CD4-positive, alpha-beta T cell (primary cell): ENCODE measurements around the gene PDX1. TPM values are rescaled to one million over a fixed set of nuclear protein-coding genes. Genes with fewer than 3 reads are reported as not detected.

ENCODE experiments used
- ATAC-seq: fragments of 200-7000 bp; cut with Tn5 transposase; one replicate; pipeline ENCODE4 v1.10.0; 2022; ENCODE audit warnings: mild to moderate bottlenecking; ENCODE audit not compliant: poor library complexity
- CTCF ChIA-PET: fragments of 350-600 bp; sonication (Branson Sonifier 250); formaldehyde crosslinking; loops from one replicate; lab custom pipeline; 2021; ENCODE audit warnings: antibody characterized with exemption, inconsistent platforms; lab: Charles Lee
- POLR2A ChIA-PET: fragments of 350-600 bp; sonication (Branson Sonifier 250); formaldehyde crosslinking; loops from one replicate; lab custom pipeline; 2021; ENCODE audit warnings: antibody characterized with exemption, inconsistent platforms; lab: Charles Lee
- DNase-seq, 14 experiments: peaks; one replicate each; pipeline ENCODE4 v3.0.0-alpha.2; 2013 to 2020; ENCODE audit warnings: mixed read lengths in 2 of 14
- H3K27ac ChIP-seq, 2 donors: one replicate each; pipeline versions ENCODE4 v1.5.1 to v1.7.0; 2013; ENCODE audit warnings: low read length in 2 of 2, low read depth in 1 of 2, mild to moderate bottlenecking in 1 of 2
- H3K27me3 ChIP-seq, 2 experiments: 1 replicate in 1 of 2; 2 replicates in 1 of 2; pipeline versions ENCODE4 v1.6.1 to v1.7.0; 2013; ENCODE audit warnings: low read length in 2 of 2, control low read depth in 1 of 2, mild to moderate bottlenecking in 1 of 2, moderate library complexity in 1 of 2; ENCODE audit not compliant: insufficient read depth in 2 of 2, control insufficient read depth in 1 of 2
- H3K36me3 ChIP-seq: one replicate; pipeline ENCODE4 v1.6.1; 2013; ENCODE audit warnings: low read length, control low read depth; ENCODE audit not compliant: insufficient read depth
- H3K4me1 ChIP-seq: one replicate; pipeline ENCODE4 v1.6.1; 2013; ENCODE audit warnings: low read length, control low read depth; ENCODE audit not compliant: insufficient read depth
- H3K4me3 ChIP-seq: one replicate; pipeline ENCODE4 v1.5.1; 2013; ENCODE audit warnings: mild to moderate bottlenecking, low read length, moderate library complexity
- H3K9me3 ChIP-seq, 2 experiments: 1 replicate in 1 of 2; 2 replicates in 1 of 2; pipeline versions ENCODE4 v1.6.1 to v1.7.0; 2013; ENCODE audit warnings: low read length in 2 of 2, mild to moderate bottlenecking in 2 of 2, control low read depth in 1 of 2, moderate library complexity in 1 of 2; ENCODE audit not compliant: control insufficient read depth in 1 of 2, insufficient read depth in 1 of 2
- H3K27ac Mint-ChIP-seq: one replicate; pipeline ENCODE4 v1.8.0; 2020; ENCODE audit warnings: mixed read lengths
- H3K27me3 Mint-ChIP-seq: one replicate; pipeline ENCODE4 v1.8.0; 2021; ENCODE audit warnings: mixed read lengths
- H3K36me3 Mint-ChIP-seq: one replicate; pipeline ENCODE4 v1.8.0; 2021; ENCODE audit warnings: low read depth, mixed read lengths
- H3K4me1 Mint-ChIP-seq: one replicate; pipeline ENCODE4 v1.8.0; 2021; ENCODE audit warnings: low read depth, mixed read lengths
- H3K4me3 Mint-ChIP-seq: one replicate; pipeline ENCODE4 v1.8.0; 2020; ENCODE audit warnings: mild to moderate bottlenecking, mixed read lengths
- H3K9me3 Mint-ChIP-seq: one replicate; pipeline ENCODE4 v1.8.0; 2020; ENCODE audit warnings: mixed read lengths
- intact Hi-C, 2 experiments: fragments of 100-400 bp; cut with DNase I in 1 of 2; cut with micrococcal nuclease in 1 of 2; formaldehyde crosslinking; loops; one replicate each; pipeline versions ENCODE4 v1.15.1 to v1.9.0; 2023 to 2025; cut with DNase I, micrococcal nuclease
- total RNA-seq, 174 experiments: library from RNA in 2 of 174; stranded (reverse) in 2 of 174; gene quantifications; one replicate each; pipeline ENCODE4 v1.2.3 and lab custom pipeline; 2021 to 2026
- TF ChIP-seq, protein P1 (sequence below): fragments of 200-600 bp; IDR thresholded peaks from one replicate; pipeline ENCODE4 v1.8.0; 2022; ENCODE audit warnings: antibody characterized with exemption, mild to moderate bottlenecking

PDX1 gene
- total RNA-seq, 2 experiments from 2014 or later: not detected

- no peak overlapping the region for H3K27ac Mint-ChIP-seq
- H3K36me3 Mint-ChIP-seq: no peaks in the 10 kb centered on the region
- H3K4me1 Mint-ChIP-seq: no peaks in the 10 kb centered on the region
- ChIA-PET CTCF (no interaction called here), POLR2A (no interaction called here)
- no peak overlapping the region for H3K27ac ChIP-seq
- H3K27me3 Mint-ChIP-seq: peaks cover 90% of the 10 kb centered on the region
- TF ChIP-seq, protein P1, sequence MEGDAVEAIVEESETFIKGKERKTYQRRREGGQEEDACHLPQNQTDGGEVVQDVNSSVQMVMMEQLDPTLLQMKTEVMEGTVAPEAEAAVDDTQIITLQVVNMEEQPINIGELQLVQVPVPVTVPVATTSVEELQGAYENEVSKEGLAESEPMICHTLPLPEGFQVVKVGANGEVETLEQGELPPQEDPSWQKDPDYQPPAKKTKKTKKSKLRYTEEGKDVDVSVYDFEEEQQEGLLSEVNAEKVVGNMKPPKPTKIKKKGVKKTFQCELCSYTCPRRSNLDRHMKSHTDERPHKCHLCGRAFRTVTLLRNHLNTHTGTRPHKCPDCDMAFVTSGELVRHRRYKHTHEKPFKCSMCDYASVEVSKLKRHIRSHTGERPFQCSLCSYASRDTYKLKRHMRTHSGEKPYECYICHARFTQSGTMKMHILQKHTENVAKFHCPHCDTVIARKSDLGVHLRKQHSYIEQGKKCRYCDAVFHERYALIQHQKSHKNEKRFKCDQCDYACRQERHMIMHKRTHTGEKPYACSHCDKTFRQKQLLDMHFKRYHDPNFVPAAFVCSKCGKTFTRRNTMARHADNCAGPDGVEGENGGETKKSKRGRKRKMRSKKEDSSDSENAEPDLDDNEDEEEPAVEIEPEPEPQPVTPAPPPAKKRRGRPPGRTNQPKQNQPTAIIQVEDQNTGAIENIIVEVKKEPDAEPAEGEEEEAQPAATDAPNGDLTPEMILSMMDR: no peak
- ATAC-seq: no peak
- intact Hi-C loops: no loop called here
- no peak overlapping the region for H3K4me3 Mint-ChIP-seq
- H3K4me1 ChIP-seq: no peaks in the 10 kb centered on the region
- no peak overlapping the region for H3K4me3 ChIP-seq
- H3K27me3 ChIP-seq: peaks cover 17 to 35% of the 10 kb centered on the region in 2 experiments
- H3K9me3 Mint-ChIP-seq: no peaks in the 10 kb centered on the region
- no peaks in the 10 kb centered on the region for H3K9me3 ChIP-seq
- DNase-seq: no peak
- no peaks in the 10 kb centered on the region for H3K36me3 ChIP-seq
Observed at GRCh38 chr13:27907121-27907787, 12.5 kb upstream of the PDX1 start.

DNA sequence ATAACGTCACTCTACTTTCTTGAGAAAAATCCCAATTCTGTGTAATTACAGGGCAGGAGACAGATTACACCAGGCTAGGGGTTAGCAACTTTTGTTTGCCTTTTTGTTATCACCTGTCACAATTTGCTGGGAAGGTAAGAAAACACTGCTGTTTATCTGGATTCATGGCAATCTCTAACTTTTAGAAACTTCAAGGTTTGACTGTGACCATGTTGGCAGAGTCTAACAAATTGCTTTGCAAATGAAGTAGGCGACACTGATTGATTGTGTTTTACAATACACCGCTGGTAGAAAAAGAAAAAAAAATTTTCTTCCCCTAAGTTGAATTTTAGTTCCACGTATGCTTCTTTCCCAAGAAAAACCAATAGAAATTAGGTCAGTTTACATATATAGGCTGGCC is 10.4 kb upstream of the PDX1 start:
- ChIA-PET POLR2A (interaction anchor here (0.6 kb wide), 1 partner anchor 14 kb away, joined by 3 read pairs; no protein-coding TSS in a partner anchor), CTCF (no interaction called here)
- no peak overlapping the region for H3K27ac ChIP-seq
- no peak overlapping the region for H3K4me3 ChIP-seq
- intact Hi-C loops: no loop called here
- Mint-ChIP-seq H3K36me3 (no peaks in the 10 kb centered on the region), H3K4me1 (no peaks in the 10 kb centered on the region), H3K27ac (no peak overlapping the region), H3K9me3 (no peaks in the 10 kb centered on the region), H3K4me3 (no peak overlapping the region), H3K27me3 (peaks cover 91% of the 10 kb centered on the region)
- no peak for ATAC-seq
- no peak for DNase-seq
- H3K27me3 ChIP-seq: peaks cover 18 to 53% of the 10 kb centered on the region in 2 experiments
- H3K9me3 ChIP-seq: no peaks in the 10 kb centered on the region
- no peaks in the 10 kb centered on the region for H3K36me3 ChIP-seq
- no peaks in the 10 kb centered on the region for H3K4me1 ChIP-seq
- TF ChIP-seq, protein P1: no peak

- DNase-seq: no peak
- Mint-ChIP-seq H3K27ac (no peak overlapping the region), H3K9me3 (no peaks in the 10 kb centered on the region), H3K27me3 (peaks cover 90% of the 10 kb centered on the region), H3K36me3 (no peaks in the 10 kb centered on the region), H3K4me1 (no peaks in the 10 kb centered on the region), H3K4me3 (no peak overlapping the region)
- ChIA-PET CTCF (no interaction called here), POLR2A (no interaction called here)
- no peaks in the 10 kb centered on the region for H3K4me1 ChIP-seq
- H3K36me3 ChIP-seq: no peaks in the 10 kb centered on the region
- peaks cover 28 to 50% of the 10 kb centered on the region in 2 experiments for H3K27me3 ChIP-seq
- ATAC-seq: no peak
- no peak overlapping the region for H3K4me3 ChIP-seq
- H3K9me3 ChIP-seq: no peaks in the 10 kb centered on the region
- intact Hi-C loops: no loop called here
- TF ChIP-seq, protein P1: no peak
- H3K27ac ChIP-seq: no peak overlapping the region
Observed at GRCh38 chr13:27911521-27911920, 8.3 kb upstream of the PDX1 start.
